Adrenal gland (tissue), 12 donors: ENCODE measurements around the gene IQSEC1. TPM values are rescaled to one million over a fixed set of nuclear protein-coding genes. Genes with fewer than 3 reads are reported as not detected.

ENCODE experiments used
- DNase-seq, 7 donors: peaks; one replicate each; pipeline ENCODE4 v3.0.0-alpha.2; 2019 to 2020
- H3K27ac ChIP-seq, 5 donors: fragments of 200-600 bp; sonication (generic) in 4 of 5; 1 replicate in 3 of 5; 2 replicates in 2 of 5; pipeline versions ENCODE4 v1.5.1 to v1.8.0; 2016 to 2020; ENCODE audit warnings: mild to moderate bottlenecking in 1 of 5
- H3K27me3 ChIP-seq: fragments of 200-600 bp; 2 replicates; pipeline ENCODE4 v1.8.0; 2021
- H3K36me3 ChIP-seq, 2 donors: fragments of 200-600 bp; replicated peaks in 1 of 2; 1 replicate in 1 of 2; 2 replicates in 1 of 2; pipeline versions ENCODE4 v1.5.1 to v1.8.0; 2018 to 2022
- H3K4me1 ChIP-seq, 2 donors: fragments of 200-600 bp; replicated peaks in 1 of 2; 1 replicate in 1 of 2; 2 replicates in 1 of 2; pipeline versions ENCODE4 v1.5.1 to v1.8.0; 2018 to 2021
- H3K4me3 ChIP-seq, 4 donors: fragments of 200-600 bp; sonication (generic) in 3 of 4; one replicate each; pipeline ENCODE4 v1.5.1; 2016 to 2018
- H3K9me3 ChIP-seq, 3 donors: fragments of 200-600 bp; sonication (generic) in 1 of 3; replicated peaks in 1 of 3; 1 replicate in 2 of 3; 2 replicates in 1 of 3; pipeline versions ENCODE4 v1.5.1 to v1.8.0; 2016 to 2021
- POLR2A ChIP-seq, 2 donors: fragments of 450-650 bp; IDR thresholded peaks; one replicate each; pipeline ENCODE4 v1.6.1; 2017; ENCODE audit warnings: antibody characterized with exemption in 2 of 2, mild to moderate bottlenecking in 2 of 2, moderate library complexity in 1 of 2
- WGBS, 4 donors: extraction: QIAGEN DNeasy Blood & Tissue Kit in 2 of 4; methylation state at CpG; one replicate each; pipeline versions ENCODE4 v1.1.5 to v1.1.7; 2013 to 2017; 5-methylcytosine and 5-hydroxymethylcytosine counted together
- intact Hi-C, 2 donors: fragments of 100-400 bp; cut with DNase I; formaldehyde crosslinking; loops; one replicate each; pipeline versions ENCODE4 v1.14.1 to v1.15.0; 2022 to 2023
- polyA plus RNA-seq, 3 donors: library from polyadenylated mRNA; stranded (reverse); fragments of 200-250 nt in 2 of 3; fragments of 350-450 nt in 1 of 3; fragmentation: Illumina TruSeq in 1 of 3; extraction: RNeasy Lipid Tissue Mini Kit (QIAGEN cat#74804) in 1 of 3; gene quantifications; one replicate each; pipeline ENCODE4 v1.2.3, GENCODE V29; 2013 to 2014
- total RNA-seq, 9 donors: library from RNA; depleted of rRNA in 4 of 9; stranded (reverse); fragments of >200 nt in 4 of 9; fragments of 120-200 nt in 1 of 9; fragmentation: NEBNext Ultra II Directional in 1 of 9; extraction: Animal tissue kit (Norgen Biotek cat#: 25700) in 1 of 9; gene quantifications; one replicate each; pipeline versions ENCODE4 v1.1.0 to v1.2.4, GENCODE V29; 2013 to 2023
- TF ChIP-seq, protein P1 (sequence below), 6 experiments: fragments of 450-650 bp in 4 of 6; fragments of 200-600 bp in 2 of 6; sonication (generic) in 1 of 6; IDR thresholded peaks; 1 replicate in 5 of 6; 2 replicates in 1 of 6; pipeline versions ENCODE4 v1.5.1 to v1.8.0; 2016 to 2021; ENCODE audit warnings: antibody characterized with exemption in 6 of 6, mild to moderate bottlenecking in 2 of 6, moderate library complexity in 1 of 6
- donor health status: healthy with polysubstance abuse.
- donor health status: Bipolar disorder and iron deficiency.
- donor health status: DM: yes; HTN: yes; CAD: no.
- donor health status: DM: no; HTN: no; CAD: no.
- donor health status: DM: no; HTN: no; CAD: no.
- donor health status: DM: yes; HTN: yes; CAD: no.

The IQSEC1 gene
- total and polyA plus RNA-seq, 12 donors = 24.4 to 133 (median 94.2) TPM

DNA sequence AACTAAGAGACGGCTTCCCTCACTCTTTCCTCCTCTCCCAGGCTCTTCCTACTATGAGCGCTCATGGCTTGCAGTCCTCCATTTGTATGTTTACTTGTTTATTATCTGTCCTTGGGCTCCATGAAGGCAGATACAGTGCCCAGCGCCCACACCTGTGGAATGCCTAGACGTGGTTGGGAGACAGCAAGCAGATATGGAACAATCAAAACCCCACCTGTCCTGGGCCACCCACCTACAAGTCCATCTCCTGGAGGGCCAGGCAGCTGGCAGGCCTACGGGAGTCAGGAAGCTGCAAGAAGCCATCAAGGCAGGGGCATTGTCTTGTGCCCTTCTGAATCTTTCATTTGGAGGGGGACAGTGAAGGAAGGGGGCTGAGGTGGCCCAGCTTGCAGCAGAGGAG, 104.7 kb downstream of the IQSEC1 start:
- no peak overlapping the region for H3K27ac ChIP-seq
- WGBS, 4 donors = 81 to 86% (median 84%) methylated on average over 5 of the region's 5 CpGs
- no peak for TF ChIP-seq POLR2A (IDR thresholded peaks at IDR 0.05)
- TF ChIP-seq, protein P1, sequence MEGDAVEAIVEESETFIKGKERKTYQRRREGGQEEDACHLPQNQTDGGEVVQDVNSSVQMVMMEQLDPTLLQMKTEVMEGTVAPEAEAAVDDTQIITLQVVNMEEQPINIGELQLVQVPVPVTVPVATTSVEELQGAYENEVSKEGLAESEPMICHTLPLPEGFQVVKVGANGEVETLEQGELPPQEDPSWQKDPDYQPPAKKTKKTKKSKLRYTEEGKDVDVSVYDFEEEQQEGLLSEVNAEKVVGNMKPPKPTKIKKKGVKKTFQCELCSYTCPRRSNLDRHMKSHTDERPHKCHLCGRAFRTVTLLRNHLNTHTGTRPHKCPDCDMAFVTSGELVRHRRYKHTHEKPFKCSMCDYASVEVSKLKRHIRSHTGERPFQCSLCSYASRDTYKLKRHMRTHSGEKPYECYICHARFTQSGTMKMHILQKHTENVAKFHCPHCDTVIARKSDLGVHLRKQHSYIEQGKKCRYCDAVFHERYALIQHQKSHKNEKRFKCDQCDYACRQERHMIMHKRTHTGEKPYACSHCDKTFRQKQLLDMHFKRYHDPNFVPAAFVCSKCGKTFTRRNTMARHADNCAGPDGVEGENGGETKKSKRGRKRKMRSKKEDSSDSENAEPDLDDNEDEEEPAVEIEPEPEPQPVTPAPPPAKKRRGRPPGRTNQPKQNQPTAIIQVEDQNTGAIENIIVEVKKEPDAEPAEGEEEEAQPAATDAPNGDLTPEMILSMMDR (IDR thresholded peaks at IDR 0.05) = no peak
- intact Hi-C loops = no loop called here
- no peaks in the 10 kb centered on the region for H3K9me3 ChIP-seq
- DNase-seq = no peak
- no peak overlapping the region for H3K4me3 ChIP-seq
- H3K36me3 ChIP-seq = no peaks in the 10 kb centered on the region
- no peaks in the 10 kb centered on the region for H3K27me3 ChIP-seq
- peaks cover 31 to 47% of the 10 kb centered on the region in 2 donors for H3K4me1 ChIP-seq

DNA sequence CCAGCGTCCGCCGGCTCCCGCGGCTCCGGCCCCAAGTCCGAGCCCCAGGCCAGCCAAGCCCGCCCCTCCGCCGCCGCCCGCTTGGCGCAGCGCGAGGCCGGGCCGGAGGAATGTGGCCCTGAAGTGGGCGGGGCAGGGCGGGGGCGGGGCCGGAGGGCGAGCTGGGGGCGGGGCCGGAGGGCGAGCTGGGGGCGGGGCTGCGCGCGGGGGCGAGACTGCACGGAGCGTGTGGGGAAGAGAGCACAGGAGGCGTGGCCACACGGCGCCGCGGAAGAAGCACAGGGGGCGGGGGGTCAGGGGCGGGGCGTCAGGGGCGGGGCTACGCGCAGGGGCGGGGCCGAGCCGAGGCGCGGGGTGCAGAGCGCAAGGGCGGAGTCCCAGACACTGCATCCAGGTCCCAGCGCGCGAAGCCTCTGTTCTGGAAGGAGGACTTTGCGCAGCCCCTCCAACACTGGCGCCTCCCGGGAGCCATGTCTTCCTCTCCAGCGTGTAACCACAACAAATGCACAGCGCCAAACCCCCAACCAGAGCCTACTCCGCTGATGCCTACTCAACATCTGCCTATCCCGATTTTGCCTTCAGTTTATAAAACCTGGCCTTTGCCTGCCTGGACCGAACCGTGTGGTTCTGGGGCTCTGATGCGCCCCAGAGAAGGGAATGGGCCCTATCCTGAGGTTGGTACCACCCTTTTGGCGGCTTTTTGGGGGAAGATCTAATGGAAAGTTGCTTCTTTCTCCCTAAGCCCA, 105.5 kb downstream of the IQSEC1 start:
- Histone ChIP-seq H3K27me3 (no peaks in the 10 kb centered on the region), H3K27ac (peak overlapping the region in 4 of 5 donors; percentile 52 to 89 (median 84)), H3K9me3 (no peaks in the 10 kb centered on the region), H3K4me3 (peak overlapping the region in 2 of 4 donors; percentile 88 to 91), H3K4me1 (peaks cover 37 to 55% of the 10 kb centered on the region in 2 donors), H3K36me3 (no peaks in the 10 kb centered on the region)
- TF ChIP-seq POLR2A (IDR thresholded peaks at IDR 0.05) = peak in 1 of 2 donors; percentile 72
- TF ChIP-seq, protein P1 (IDR thresholded peaks at IDR 0.05) = no peak
- peak; percentile 91 to 94 (median 92) for DNase-seq
- 4 to 15% (median 6%) methylated on average over 13 to 64 of the region's 64 CpGs for WGBS, 4 donors
- intact Hi-C loops = no loop called here

DNA sequence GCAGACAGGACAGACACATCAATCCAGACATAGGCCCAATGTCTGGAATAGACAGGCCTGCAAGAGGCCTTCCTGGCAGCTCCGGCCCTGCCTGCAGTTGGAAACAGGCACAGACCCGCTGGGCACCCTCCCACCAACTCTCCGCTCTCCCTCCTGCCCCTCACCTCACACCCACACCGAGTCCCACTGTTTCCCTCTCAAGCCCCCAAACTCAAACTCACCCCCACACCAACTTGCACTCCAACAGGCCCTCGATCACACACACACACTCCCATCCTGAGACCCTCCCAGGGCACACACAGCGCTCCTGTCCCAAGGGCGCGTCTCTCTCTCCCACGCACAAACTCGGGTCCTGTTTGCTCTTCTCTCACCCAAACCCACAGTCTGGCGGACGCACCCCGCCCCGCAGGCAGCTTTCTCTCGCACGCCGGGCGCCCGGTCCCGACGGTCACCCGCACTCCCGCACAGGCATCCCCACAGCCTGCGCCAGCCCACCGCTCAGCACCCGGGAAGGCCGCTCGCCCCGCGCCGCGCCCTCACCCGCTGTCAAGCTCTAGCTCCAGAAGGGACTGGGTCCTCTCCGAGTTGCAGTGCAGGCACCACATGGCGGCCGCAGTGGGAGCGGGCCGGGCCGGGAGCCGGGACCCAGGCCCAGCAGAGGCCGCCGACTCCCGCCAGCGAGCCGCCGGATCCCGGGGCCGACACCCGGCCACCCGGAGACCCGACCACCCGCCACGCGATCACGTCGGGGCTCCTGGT, 106.2 kb downstream of the IQSEC1 start:
- peak in 2 of 7 donors; percentile 28 to 45 for DNase-seq
- intact Hi-C loops = no loop called here
- peak overlapping the region in 4 of 5 donors; percentile 52 to 89 (median 84) for H3K27ac ChIP-seq
- no peaks in the 10 kb centered on the region for H3K36me3 ChIP-seq
- peak overlapping the region; percentile 33 to 91 (median 64) for H3K4me3 ChIP-seq
- H3K4me1 ChIP-seq = peaks cover 38 to 54% of the 10 kb centered on the region in 2 donors
- 6 to 23% (median 10%) methylated on average over 7 to 56 of the region's 56 CpGs for WGBS, 4 donors
- no peaks in the 10 kb centered on the region for H3K27me3 ChIP-seq
- TF ChIP-seq, protein P1 (IDR thresholded peaks at IDR 0.05) = no peak
- TF ChIP-seq POLR2A (IDR thresholded peaks at IDR 0.05) = no peak
- no peaks in the 10 kb centered on the region for H3K9me3 ChIP-seq
